ENCODE results near the gene TRAPPC13.
A peak's percentile ranks its signal among the peaks of the same experiment; 100 is the strongest.
"Not testable (repeated sequence)": the region's sequence is repeated elsewhere in the genome, so short reads cannot be mapped to it uniquely, and the experiment has no call there.

TRAPPC13 gene, protein sequence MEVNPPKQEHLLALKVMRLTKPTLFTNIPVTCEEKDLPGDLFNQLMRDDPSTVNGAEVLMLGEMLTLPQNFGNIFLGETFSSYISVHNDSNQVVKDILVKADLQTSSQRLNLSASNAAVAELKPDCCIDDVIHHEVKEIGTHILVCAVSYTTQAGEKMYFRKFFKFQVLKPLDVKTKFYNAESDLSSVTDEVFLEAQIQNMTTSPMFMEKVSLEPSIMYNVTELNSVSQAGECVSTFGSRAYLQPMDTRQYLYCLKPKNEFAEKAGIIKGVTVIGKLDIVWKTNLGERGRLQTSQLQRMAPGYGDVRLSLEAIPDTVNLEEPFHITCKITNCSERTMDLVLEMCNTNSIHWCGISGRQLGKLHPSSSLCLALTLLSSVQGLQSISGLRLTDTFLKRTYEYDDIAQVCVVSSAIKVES

DNA sequence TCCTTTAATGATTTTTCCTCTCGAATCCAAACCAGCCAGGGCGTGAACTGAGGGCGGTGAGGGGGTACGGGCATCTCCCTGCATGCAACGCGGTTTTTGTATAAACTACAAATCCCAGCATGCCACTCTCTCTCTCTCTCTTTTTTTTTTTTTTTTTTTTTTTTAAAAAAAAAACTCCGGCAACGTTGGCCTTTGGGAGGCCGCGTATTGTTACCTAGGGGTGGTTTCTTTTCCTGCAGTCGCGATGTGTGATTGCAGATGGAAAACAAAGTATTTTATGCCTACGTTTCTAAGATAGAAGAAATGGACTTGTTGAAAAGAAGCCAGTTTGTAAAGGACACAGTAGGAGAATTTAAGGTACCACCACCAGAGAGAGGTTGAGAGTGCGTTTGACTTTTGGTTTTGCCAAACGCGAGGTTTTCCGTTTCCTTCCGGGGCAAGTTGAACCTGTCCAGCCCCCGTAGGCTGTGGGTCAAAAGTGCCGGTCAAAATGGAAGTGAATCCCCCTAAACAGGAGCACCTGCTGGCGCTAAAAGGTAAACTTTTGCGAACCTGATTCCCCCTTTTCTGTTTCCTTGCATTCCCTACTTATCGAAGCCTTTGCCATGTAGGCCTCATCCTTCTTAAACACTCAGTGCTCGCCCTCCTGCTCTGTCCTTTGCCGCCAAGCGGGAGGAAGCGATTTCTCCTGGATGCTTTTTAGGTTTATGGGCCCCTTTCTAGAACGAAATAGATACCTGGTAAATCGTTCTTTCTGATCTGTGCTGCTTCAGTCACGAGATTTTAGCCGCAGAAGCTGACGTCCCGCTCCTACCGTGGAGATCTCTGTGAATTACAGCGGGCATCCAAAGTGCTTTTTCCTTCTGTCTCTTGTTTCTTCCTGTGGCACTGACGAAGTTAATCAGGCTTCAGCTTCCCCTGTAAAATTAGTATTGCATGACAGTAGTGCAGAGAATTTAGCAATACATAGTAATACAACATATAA, at the start of gene TRAPPC13, which contains the start of gene SHLD3:
TRAPPC13 (plus strand) TSS at position 457 of the 985 bp plus-strand sequence; CDS start at position 491, 34 bp downstream.
SHLD3 (plus strand) TSS at position 457 of the 985 bp plus-strand sequence. CDS start 4,561 bp downstream, outside the sequence.
- TF ChIP-seq, protein P1, sequence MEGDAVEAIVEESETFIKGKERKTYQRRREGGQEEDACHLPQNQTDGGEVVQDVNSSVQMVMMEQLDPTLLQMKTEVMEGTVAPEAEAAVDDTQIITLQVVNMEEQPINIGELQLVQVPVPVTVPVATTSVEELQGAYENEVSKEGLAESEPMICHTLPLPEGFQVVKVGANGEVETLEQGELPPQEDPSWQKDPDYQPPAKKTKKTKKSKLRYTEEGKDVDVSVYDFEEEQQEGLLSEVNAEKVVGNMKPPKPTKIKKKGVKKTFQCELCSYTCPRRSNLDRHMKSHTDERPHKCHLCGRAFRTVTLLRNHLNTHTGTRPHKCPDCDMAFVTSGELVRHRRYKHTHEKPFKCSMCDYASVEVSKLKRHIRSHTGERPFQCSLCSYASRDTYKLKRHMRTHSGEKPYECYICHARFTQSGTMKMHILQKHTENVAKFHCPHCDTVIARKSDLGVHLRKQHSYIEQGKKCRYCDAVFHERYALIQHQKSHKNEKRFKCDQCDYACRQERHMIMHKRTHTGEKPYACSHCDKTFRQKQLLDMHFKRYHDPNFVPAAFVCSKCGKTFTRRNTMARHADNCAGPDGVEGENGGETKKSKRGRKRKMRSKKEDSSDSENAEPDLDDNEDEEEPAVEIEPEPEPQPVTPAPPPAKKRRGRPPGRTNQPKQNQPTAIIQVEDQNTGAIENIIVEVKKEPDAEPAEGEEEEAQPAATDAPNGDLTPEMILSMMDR (IDR thresholded peaks at IDR 0.05; ENCODE audit: low read depth, low read length): no peak
- H3K4me3 ChIP-seq (ENCODE audit: low read depth, low read length): peak within 1 kb of the TSS; percentile 78

DNA sequence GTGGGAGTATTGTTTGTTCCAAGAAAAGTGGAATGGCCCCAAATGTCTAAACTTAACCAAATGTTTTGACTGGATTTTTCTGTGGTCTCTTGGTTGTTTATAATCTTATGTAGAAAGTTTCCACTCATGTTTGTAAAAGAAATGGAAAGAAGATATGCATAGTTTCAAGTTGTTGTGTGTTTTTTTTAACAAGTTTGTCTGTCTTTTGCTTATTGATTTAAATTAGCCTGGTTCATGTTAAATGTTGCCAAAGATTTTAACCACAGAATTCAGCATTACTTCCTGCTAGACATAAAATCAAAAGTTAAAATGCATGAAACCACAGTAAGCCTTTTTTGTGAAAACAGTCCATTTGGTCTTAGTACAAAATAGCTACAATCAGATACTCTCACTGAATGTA, 47.7 kb upstream of the TRAPPC13 start:
- TF ChIP-seq, protein P1 (IDR thresholded peaks at IDR 0.05; ENCODE audit: low read depth, low read length): no peak
- Histone ChIP-seq H3K9me3 (ENCODE audit: severe bottlenecking) (no peaks in the 10 kb centered on the region), H3K36me3 (peaks cover 52% of the 10 kb centered on the region), H3K4me3 (ENCODE audit: low read depth, low read length) (no peak overlapping the region), H3K27ac (no peak overlapping the region), H3K27me3 (ENCODE audit: insufficient read depth, low read depth, severe bottlenecking) (no peaks in the 10 kb centered on the region)
- no peak for DNase-seq

More for the DNA sequence above, at the start of gene TRAPPC13, which contains the start of gene SHLD3:
- DNase-seq: peak; percentile 79
- Histone ChIP-seq H3K27me3 (ENCODE audit: insufficient read depth, low read depth, severe bottlenecking) (no peaks in the 10 kb centered on the region), H3K9me3 (ENCODE audit: severe bottlenecking) (no peaks in the 10 kb centered on the region), H3K27ac (peak within 1 kb of the TSS; percentile 94), H3K36me3 (peaks cover 9% of the 10 kb centered on the region)

DNA sequence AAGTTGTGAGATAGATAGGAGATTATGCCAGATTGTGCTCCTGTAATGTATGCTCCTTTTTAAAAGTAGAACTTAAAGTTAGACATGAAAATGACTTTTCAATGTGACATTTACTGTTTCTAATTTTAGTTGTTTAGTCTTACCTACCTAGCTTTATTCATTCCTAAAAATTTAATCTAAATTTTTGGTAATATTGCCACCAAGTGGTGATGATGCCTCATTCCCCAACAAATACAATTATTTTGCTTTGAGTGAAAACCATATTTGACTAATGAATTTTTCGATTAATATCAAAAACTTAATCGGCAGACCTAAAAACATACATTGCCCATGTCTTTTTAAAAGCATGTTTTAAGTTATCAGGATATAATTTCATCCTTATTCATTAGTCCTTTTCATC, 36.1 kb upstream of the TRAPPC13 start:
- TF ChIP-seq, protein P1 (IDR thresholded peaks at IDR 0.05; ENCODE audit: low read depth, low read length): no peak
- DNase-seq: no peak
- Histone ChIP-seq H3K36me3 (peaks cover 59% of the 10 kb centered on the region), H3K27me3 (ENCODE audit: insufficient read depth, low read depth, severe bottlenecking) (no peaks in the 10 kb centered on the region), H3K9me3 (ENCODE audit: severe bottlenecking) (no peaks in the 10 kb centered on the region), H3K27ac (no peak overlapping the region), H3K4me3 (ENCODE audit: low read depth, low read length) (no peak overlapping the region)

DNA sequence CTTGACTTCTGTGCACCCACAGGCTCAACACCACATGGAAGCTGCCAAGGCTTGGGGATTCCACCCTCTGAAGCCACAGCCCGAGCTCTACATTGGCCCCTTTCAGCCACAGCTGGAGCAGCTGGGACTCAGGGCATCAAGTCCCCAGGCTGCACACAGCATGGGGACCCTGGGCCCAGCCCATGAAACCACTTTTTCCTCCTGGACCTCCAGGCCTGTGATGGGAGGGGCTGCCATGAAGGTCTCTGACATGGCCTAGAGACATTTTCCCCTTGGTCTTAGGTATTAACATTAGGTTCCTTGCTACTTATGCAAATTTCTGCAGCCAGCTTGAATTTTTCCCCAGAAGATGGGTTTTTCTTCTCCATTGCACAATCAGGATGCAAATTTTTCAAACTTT, 23.1 kb upstream of the TRAPPC13 start:
- H3K9me3 ChIP-seq (ENCODE audit: severe bottlenecking); H3K27ac ChIP-seq; DNase-seq; H3K4me3 ChIP-seq (ENCODE audit: low read depth, low read length); H3K27me3 ChIP-seq (ENCODE audit: insufficient read depth, low read depth, severe bottlenecking): not testable (repeated sequence)
- H3K36me3 ChIP-seq: peaks cover 57% of the 10 kb centered on the region

DNA sequence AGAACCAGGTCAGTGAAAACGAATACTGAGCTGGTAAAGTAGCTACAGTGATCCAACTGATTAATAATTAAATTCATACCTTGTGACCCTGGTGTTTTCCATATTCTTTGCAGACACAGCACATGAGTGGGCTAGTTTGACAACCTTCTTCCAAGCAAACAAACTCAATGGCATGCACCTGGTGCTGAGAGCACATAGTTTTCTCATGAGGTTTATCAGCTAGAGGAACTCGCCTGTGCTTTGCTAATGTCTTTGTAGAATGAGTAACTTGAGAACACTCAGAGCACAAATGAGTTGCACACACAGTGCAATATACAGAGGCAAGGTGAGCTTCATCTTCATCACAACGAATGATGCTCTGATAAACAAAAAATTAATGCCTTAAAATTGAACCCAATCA, 13.3 kb upstream of the TRAPPC13 start:
- DNase-seq: no peak
- Histone ChIP-seq H3K36me3 (peaks cover 67% of the 10 kb centered on the region), H3K4me3 (ENCODE audit: low read depth, low read length) (no peak overlapping the region), H3K9me3 (ENCODE audit: severe bottlenecking) (no peaks in the 10 kb centered on the region), H3K27ac (no peak overlapping the region), H3K27me3 (ENCODE audit: insufficient read depth, low read depth, severe bottlenecking) (no peaks in the 10 kb centered on the region)
- TF ChIP-seq, protein P1 (IDR thresholded peaks at IDR 0.05; ENCODE audit: low read depth, low read length): no peak
